Stimulated activated CD8-positive, alpha-beta memory T cell treated with anti-CD3 and anti-CD28 coated beads, Interleukin-2, amount 100 ng/mL, for 48 hours (primary cell): ENCODE measurements around the gene TMC6.
"Not testable (repeated sequence)": the region's sequence is repeated elsewhere in the genome, so short reads cannot be mapped to it uniquely, and the experiment has no call there.

Experiments
- DNase-seq, 2 donors: peaks; one replicate each; pipeline ENCODE4 v3.0.0-alpha.2; 2020; ENCODE audit warnings: low read depth in 2 of 2

Gene TMC6

GRCh38 chr17:78124081-78124835 is 4.3 kb downstream of the TMC6 start:
- DNase-seq: no peak

DNA sequence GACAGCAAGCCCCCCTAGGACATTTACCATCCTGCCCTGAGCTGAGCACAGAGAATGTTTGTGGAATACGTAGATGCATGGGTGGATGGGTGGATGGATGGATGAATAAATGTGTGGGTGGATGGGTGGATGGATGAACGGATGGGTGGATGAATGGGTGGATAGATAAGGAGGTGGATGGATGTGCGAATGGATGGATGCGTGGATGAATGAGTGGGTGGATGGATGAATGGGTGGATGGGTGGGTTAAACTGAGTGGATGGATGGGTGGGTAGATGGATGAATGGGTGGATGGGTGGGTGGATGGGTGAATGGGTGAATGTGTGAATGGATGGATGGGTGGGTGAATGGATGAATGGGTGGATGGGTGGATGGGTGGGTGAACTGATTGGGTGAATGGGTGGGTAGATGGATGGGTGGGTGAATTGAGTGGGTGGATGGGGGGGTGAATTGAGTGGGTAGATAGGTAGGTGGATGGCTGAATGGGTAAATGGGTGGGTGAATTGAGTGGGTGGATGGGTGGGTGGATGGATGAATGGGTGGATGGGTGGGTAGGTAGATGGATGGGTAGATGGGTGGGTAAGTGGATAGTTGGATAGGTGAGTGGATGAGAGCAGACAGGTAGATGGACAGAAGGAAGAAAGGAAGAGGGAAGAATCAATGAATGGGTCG is 5.2 kb downstream of the TMC6 start:
- no peak for DNase-seq

- DNase-seq: no peak
These were observed 5.7 kb downstream of the TMC6 start for GRCh38 chr17:78122931-78123249.

GRCh38 chr17:78122216-78122930 is 6.2 kb downstream of the TMC6 start:
- DNase-seq: no peak

DNA sequence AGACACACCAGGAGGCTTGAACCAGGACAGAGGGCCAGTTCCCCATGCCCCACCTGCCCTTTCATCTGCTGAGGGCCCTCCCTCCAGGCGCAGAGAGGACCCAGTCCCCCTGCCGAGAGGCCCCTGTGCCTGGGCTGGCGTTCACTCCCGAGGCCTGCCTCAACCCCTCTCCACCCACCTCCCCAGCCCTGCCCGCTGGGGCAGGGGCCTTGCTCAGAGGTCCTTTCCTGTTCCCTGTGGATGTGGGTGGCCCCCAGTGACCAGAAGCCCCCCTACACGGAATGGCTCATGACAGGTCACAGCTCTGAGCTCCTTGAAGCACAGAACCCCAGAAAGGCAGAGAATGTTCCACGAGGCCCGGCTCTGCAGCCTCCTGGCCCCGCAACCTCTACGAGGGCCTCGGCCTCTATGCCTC is 6.7 kb downstream of the TMC6 start:
- DNase-seq: no peak

DNA sequence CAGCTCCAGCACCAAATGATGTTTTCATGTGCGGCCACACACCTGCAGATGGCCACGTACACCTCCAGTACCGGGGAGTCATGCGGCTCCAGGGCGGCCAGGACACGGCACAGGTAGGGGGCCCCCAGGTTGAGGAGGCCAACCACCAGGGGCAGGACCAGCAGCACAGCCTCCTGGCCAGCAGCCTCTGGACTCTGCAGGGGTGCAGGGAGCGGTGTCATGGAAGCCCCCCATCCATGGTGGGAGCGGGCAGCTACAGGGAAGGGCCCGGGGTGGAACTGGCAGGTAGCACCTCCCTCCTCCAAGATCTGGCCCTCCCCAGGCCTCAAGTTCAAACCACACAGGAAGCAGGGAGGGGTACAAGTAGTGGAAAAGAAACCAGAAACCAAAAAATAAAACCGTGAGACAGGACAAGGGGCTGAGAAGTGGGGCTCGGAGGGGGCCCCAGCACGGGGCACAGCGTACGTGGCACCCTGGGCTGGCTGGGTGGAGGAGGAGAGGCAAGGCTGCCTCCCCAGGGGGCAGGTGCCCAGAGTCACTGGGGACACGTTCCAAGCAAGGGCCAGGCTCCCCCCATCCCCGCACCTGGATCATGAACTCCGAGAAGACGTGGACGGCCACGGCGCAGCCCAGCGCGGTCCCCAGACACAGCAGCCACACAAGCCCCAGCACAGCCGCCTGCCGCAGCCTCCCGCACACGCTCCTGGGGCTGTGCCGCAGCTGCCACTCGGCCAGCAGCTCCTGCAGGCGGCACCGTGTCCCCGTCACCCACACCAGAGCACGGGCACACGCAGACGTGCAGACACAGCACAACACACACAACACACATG is 7.4 kb downstream of the TMC6 start:
- no peak for DNase-seq

- no peak for DNase-seq
These were observed 8.0 kb downstream of the TMC6 start for GRCh38 chr17:78120537-78120936.

DNA sequence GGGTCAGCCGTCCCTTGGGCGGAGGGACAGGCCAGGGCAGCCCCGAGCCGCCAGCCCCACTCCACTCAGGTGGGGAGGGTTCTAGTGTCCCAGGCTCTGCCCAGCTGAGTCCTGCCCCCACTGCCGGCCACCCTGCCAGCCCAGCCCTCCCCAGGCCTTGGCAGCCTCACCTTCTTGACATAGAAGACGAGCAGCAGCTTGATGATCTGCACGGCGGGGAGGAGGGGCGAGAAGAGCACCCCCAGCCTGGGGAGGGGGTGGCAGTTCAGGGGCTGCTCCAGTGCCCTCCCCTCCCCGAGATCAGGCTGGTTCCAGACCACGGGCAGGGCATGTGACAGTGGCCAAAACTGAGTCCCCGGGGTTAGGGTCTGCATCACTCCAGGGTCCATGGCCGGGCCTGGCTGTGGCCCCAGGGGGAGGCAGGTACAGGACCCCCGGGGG is 9.7 kb downstream of the TMC6 start:
- no peak for DNase-seq

DNA sequence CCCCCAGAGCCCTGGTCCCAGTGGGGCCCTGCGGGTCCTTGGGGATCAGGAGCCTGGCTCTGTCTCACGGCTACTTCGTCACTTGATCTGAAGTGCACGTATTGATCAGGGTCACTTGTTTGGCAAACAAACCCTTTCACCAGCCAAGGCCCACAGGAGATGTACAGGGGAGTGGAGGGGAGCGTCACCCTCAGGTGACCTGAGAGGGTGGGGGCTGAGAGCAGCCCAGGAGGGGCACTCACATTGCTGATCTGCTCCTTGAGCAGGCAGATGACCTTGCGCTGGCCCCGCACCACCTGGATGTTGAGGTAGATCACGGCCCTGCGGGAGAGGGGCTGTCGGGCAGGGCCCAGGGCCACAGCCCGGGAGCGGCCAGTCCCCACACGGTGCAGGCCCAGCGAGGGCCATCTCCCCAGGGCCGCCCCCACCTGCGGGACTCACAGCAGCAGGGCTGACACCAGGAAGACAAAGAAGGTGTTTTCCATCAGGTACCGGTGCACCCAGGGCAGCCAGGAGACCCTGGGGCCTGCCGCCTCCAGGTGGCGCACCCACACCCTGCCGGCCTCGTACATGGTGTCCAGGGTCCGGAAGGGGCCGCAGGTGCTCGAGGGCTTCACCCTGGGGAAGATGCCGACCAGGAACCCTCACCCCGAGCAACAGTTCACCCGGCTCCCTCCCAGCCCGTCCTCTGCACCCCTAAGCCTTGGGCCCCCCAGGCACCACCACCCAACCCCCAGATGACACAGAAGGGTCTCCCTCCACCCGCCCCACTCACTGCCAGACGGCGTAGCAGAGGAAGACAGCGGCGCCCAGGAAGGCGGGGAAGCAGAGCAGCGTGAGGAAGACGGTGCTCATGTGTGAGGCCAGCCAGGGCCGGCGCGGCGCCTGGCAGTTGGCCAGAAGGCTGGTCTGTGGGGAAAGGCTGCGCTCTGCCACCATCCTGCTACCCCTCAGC is 11.3 kb downstream of the TMC6 start:
- no peak for DNase-seq

DNA sequence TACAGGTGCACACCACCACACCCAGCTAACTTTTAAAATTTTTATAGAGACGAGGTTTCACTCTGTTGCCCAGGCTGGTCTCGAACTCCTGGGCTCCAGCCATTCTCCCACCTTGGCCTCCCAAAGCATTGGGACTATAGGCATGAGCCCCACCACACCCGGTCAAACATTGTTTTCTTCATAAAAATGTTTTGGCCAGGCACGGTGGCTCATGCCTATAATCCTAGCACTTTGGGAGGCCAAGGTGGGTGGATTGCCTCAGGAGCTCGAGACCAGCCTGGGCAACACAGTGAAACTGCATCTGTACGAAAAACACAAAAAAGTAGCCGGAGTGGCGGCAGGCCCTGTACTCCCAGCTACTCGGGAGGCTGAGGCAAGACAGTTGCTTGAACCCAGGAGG is 12.1 kb downstream of the TMC6 start:
- DNase-seq: no peak

GRCh38 chr17:78115803-78116202 is 12.8 kb downstream of the TMC6 start:
- not testable (repeated sequence) for DNase-seq

GRCh38 chr17:78114831-78115723 is 13.5 kb downstream of the TMC6 start:
- no peak for DNase-seq

DNA sequence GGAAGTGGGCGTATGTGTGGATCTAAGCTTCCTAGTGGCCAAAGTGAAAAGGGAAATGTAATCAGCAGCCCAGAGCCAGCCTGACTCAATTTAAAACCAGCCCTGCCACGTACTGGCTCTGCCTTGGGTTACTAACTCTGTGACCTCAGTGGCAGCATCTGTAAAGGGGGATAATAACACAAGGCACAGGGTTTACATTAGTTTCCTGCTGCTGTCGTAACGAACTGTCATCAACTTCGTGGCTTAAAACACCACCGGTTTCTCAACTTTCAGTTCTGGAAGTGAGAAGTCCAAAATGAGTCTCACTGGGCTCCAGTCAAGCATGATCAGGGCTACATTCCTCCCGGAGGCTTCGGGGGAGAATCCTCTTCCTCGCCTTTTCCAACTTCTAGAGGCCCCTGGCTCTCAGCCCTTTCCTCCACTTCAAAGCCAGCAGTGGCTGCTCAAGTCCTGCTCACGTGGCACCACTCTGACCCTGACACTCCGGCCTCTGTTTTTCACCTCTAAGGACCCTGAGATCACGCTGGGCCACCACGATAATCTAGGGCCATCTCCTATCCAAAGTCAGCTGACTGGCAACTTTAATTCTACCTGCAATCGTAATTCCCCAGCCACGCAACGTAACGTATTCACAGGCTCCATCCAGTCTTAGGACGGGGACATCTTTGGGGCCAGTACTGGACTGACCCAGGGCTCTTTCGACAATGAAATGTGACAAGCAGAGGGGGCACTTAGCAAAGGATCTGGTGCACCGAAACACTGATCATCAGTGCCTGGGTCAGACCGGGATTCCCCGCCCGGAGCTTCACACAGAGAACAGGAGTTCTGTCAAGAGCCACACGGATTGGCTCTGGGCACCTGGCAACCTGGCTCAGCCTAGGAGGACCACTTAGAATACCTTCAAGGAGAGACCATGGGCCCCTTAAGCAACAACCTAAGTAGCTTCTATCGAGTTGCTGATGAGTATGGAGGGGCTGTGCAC is 14.5 kb downstream of the TMC6 start:
- DNase-seq: no peak

DNA sequence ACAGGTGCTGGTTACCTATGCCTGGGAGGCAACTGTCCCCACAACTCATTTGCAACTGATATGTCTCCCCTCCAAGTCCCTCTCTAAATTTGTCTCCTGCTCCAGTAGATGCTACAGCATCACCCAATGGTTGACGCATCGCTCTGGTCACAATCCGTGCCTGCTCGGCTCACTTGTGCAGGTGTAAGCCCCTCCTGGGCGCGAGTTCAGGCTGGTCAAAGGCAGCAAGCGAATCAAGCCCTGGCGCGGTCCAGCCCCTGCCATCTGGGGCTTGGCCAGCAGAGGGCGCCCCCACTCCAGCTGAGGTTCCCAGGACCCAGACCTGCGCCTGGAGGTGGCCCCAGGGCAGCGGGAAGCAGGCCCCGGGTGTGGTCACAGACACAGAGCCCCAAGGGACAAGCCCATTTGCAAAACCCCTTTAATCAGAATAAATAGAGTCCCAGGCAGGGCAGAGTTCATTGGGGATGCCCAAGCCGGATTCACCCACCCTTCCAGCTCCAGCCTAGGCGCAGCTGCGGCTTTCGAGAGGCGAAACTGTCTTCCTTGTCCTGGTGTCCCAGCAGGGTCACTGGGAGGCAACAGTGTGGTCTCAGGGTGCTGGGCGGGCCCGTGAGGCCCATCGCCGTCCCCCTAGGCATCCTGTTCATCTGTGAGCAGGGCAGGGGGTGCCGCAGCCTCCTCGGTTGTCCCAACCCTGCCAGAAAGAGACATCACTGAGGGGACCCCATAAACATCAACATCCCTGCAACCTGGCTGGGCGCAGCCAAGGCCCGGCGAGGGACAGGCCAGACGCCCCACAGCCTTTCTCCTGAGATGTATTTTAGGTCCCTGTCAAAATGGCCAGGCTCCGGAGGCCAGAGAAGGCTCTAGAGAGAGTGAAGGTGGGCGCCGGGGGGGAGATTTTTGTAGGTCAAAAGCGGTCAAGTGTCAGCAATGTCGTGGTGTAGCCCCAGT is 15.8 kb downstream of the TMC6 start:
- peak; percentile 72 to 75 for DNase-seq

- no peak for DNase-seq
These were observed 16.6 kb downstream of the TMC6 start for GRCh38 chr17:78111727-78112517.

- no peak for DNase-seq
These were observed 17.4 kb downstream of the TMC6 start for GRCh38 chr17:78111016-78111726.
